Measurements from ENCODE around the gene ESF1. TPM values are rescaled to one million over a fixed set of nuclear protein-coding genes. Genes with fewer than 3 reads are reported as not detected.

ESF1 gene
- total and polyA plus RNA-seq, 9 of the 15 experiments (the other 6 are each of a cell fraction or from before 2014, with no cell fraction given), result 7.0 to 30.4 (median 18.6) TPM

DNA sequence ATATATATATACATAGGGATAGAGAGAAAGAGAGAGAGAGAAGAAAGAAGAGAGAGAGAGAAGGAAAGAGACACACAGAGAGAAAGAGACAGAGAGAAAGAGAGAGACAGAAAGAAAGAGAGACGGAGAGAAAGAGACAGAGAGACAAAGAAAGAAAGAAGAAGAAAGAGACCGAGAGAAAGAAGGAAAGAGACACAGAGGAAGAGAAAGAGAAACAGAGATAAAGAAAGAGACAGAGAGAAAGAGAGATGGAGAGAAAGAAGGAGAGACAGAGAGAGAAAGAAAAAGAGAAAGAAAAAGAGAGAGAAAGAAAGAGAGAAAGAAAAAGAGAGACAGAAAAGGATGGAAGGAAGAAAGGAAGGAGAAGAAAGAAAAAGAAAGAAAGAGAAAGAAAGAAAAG is 99.1 kb downstream of the ESF1 start:
- Histone ChIP-seq H3K9me1 (ENCODE audit: control insufficient read depth, insufficient read depth, low read length) (no peaks in the 10 kb centered on the region), H3K4me1 (replicated peaks in 1 of 2; ENCODE audit: control insufficient read depth in 2 of 2, insufficient read depth in 2 of 2, low read length in 2 of 2) (no peaks in the 10 kb centered on the region; a peak in 1 of 5 replicates), H2AFZ (ENCODE audit: low read depth, low read length) (no peak overlapping the region), H3K4me3 (no peak overlapping the region), H3K4me2 (ENCODE audit: insufficient read depth, low read length) (no peak overlapping the region), H3K9ac (ENCODE audit: insufficient read depth in 1 of 2, low read depth in 2 of 2, low read length in 2 of 2) (no peak overlapping the region), H3K27ac (ENCODE audit: extremely low read depth, low read depth, low read length) (no peak overlapping the region), H3K36me3 (ENCODE audit: control insufficient read depth, insufficient read depth, low read length) (no peaks in the 10 kb centered on the region), H4K20me1 (replicated peaks; ENCODE audit: control insufficient read depth, insufficient read depth, low read length) (no peaks in the 10 kb centered on the region), H3K9me3 (replicated peaks; ENCODE audit: control insufficient read depth, insufficient read depth, low read depth, low read length) (no peaks in the 10 kb centered on the region), H3K27me3 (ENCODE audit: control insufficient read depth in 2 of 2, insufficient read depth in 2 of 2, low read length in 2 of 2) (no peaks in the 10 kb centered on the region; a peak in 1 of 5 replicates), H3K79me2 (ENCODE audit: control insufficient read depth, insufficient read depth, low read length) (no peaks in the 10 kb centered on the region)
- intact Hi-C loops (cut with micrococcal nuclease) (no loop called here), in situ Hi-C loops (cut with MboI) (no loop called here)
- no TSS peak for BruUV-seq (replicated peaks)
- 0% methylated on average over 2 of the region's 2 CpGs for WGBS (ENCODE audit: insufficient coverage, low coverage, missing lambda C conversion rate)
- DNase-seq (ENCODE audit: extremely low read depth in 1 of 4, low spot score in 3 of 4) (no peak), ATAC-seq (no peak), FAIRE-seq (no peak)
- ChIA-PET POLR2A (interaction anchor here (0.7 kb wide), 1 partner anchor 16 kb away, joined by 3 read pairs; no protein-coding TSS in a partner anchor), CTCF (ENCODE audit: low intra/inter-chr PET ratio) (no interaction called here)
- TF ChIP-seq, protein P1, sequence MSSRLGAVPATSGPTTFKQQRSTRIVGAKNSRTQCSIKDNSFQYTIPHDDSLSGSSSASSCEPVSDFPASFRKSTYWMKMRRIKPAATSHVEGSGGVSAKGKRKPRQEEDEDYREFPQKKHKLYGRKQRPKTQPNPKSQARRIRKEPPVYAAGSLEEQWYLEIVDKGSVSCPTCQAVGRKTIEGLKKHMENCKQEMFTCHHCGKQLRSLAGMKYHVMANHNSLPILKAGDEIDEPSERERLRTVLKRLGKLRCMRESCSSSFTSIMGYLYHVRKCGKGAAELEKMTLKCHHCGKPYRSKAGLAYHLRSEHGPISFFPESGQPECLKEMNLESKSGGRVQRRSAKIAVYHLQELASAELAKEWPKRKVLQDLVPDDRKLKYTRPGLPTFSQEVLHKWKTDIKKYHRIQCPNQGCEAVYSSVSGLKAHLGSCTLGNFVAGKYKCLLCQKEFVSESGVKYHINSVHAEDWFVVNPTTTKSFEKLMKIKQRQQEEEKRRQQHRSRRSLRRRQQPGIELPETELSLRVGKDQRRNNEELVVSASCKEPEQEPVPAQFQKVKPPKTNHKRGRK (tag; IDR thresholded peaks at IDR 0.05), result peak; percentile 81
- no peak for TF ChIP-seq DNMT1 (IDR thresholded peaks at IDR 0.05)

DNA sequence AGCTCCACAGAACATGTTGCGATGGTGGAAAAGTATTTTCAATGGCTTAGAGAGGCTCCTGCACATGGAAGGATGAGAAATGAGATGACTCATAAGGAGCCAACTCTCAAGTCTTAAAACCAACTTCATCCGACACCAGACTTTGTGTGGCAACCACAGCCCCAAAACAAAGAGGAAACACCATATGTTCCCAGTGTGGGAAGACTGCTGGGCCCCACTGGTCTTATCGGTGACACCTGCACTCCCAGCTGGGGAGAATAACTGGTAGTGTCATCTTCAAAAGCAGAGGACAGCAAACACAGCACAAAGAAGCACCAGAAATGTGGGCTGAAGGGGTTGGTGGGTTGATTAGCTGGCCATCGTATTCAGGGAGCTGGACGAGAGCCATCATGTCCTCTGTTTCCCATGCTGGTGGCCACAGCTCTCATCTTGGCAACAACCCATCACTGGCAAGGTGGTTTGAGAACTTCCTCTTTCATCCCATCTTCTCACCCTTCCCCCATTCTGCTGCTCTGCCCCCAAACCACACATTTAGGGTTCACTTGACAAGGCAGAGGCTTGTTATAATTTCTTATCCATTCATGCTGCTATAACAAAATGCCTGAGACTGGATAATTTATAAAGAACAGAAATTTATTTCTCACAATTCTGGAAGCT is 100.0 kb downstream of the ESF1 start:
- in situ Hi-C loops (cut with MboI), result no loop called here
- POLR2A ChIA-PET, result no interaction called here
- Histone ChIP-seq H3K9ac (ENCODE audit: insufficient read depth in 1 of 2, low read depth in 2 of 2, low read length in 2 of 2) (no peak overlapping the region), H3K27me3 (ENCODE audit: control insufficient read depth in 2 of 2, insufficient read depth in 2 of 2, low read length in 2 of 2) (no peaks in the 10 kb centered on the region; a peak in 1 of 5 replicates), H3K9me1 (ENCODE audit: control insufficient read depth, insufficient read depth, low read length) (no peaks in the 10 kb centered on the region), H3K4me3 (no peak overlapping the region), H3K27ac (ENCODE audit: extremely low read depth, low read depth, low read length) (no peak overlapping the region), H3K79me2 (ENCODE audit: control insufficient read depth, insufficient read depth, low read length) (no peaks in the 10 kb centered on the region), H3K9me3 (replicated peaks; ENCODE audit: control insufficient read depth, insufficient read depth, low read depth, low read length) (no peaks in the 10 kb centered on the region), H3K36me3 (ENCODE audit: control insufficient read depth, insufficient read depth, low read length) (no peaks in the 10 kb centered on the region), H3K4me2 (ENCODE audit: insufficient read depth, low read length) (no peak overlapping the region), H4K20me1 (replicated peaks; ENCODE audit: control insufficient read depth, insufficient read depth, low read length) (no peaks in the 10 kb centered on the region), H3K4me1 (replicated peaks in 1 of 2; ENCODE audit: control insufficient read depth in 2 of 2, insufficient read depth in 2 of 2, low read length in 2 of 2) (no peaks in the 10 kb centered on the region; a peak in 1 of 5 replicates), H2AFZ (ENCODE audit: low read depth, low read length) (no peak overlapping the region)
- WGBS (ENCODE audit: insufficient coverage, low coverage, missing lambda C conversion rate), result 2% methylated on average over 5 of the region's 5 CpGs
- BruUV-seq (replicated peaks), result no TSS peak
- intact Hi-C loops (cut with micrococcal nuclease), result no loop called here
- DNase-seq (ENCODE audit: extremely low read depth in 1 of 4, low spot score in 3 of 4) (peak in 1 of 4 experiments; percentile 18), ATAC-seq (no peak), FAIRE-seq (no peak)
- CTCF ChIA-PET (ENCODE audit: low intra/inter-chr PET ratio), result no interaction called here
- TF ChIP-seq CHCHD3 (CRISPR knock-in tag; IDR thresholded peaks at IDR 0.05), result no peak
- peak; percentile 66; the same call in 1 of the 2 replicates for TF ChIP-seq GATA2 (CRISPR knock-in tag; IDR thresholded peaks at IDR 0.05)
- TF ChIP-seq, protein P2, sequence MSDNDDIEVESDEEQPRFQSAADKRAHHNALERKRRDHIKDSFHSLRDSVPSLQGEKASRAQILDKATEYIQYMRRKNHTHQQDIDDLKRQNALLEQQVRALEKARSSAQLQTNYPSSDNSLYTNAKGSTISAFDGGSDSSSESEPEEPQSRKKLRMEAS (CRISPR knock-in tag; IDR thresholded peaks at IDR 0.05), result 0 out of 2 replicates have a peak, but pooled peaks have one; percentile 31
- no peak for TF ChIP-seq ZZZ3 (IDR thresholded peaks at IDR 0.05)
- no peak for TF ChIP-seq OTX1 (CRISPR knock-in tag; IDR thresholded peaks at IDR 0.05)
- TF ChIP-seq SIN3B (IDR thresholded peaks at IDR 0.05; ENCODE audit: low read depth), result no peak
- TF ChIP-seq SREBF2 (CRISPR knock-in tag; IDR thresholded peaks at IDR 0.05), result no peak
- peak; percentile 67 for TF ChIP-seq CBFA2T3 (IDR thresholded peaks at IDR 0.05)
- TF ChIP-seq LCOR (CRISPR knock-in tag; IDR thresholded peaks at IDR 0.05), result peak; percentile 47; the same call in 1 of the 2 replicates
- peak; percentile 93 for TF ChIP-seq TCF3 (CRISPR knock-in tag; IDR thresholded peaks at IDR 0.05)
- TF ChIP-seq, protein P3, sequence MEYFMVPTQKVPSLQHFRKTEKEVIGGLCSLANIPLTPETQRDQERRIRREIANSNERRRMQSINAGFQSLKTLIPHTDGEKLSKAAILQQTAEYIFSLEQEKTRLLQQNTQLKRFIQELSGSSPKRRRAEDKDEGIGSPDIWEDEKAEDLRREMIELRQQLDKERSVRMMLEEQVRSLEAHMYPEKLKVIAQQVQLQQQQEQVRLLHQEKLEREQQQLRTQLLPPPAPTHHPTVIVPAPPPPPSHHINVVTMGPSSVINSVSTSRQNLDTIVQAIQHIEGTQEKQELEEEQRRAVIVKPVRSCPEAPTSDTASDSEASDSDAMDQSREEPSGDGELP (CRISPR knock-in tag; IDR thresholded peaks at IDR 0.05; ENCODE audit: borderline replicate concordance), result peak; percentile 95
- TF ChIP-seq HCFC1 (IDR thresholded peaks at IDR 0.05; ENCODE audit: low read depth, low read length), result no peak
- TF ChIP-seq LEF1 (IDR thresholded peaks at IDR 0.05), result no peak

Data from K562 (cell line).